HEK293 (cell line): Measurements from ENCODE around the gene PAXX.

Experiments
- CTCF ChIA-PET: fragments of 350-600 bp; formaldehyde crosslinking; extraction: SDS; loops from one replicate; lab custom pipeline; 2021; ENCODE audit warnings: antibody characterized with exemption; lab: Yijun Ruan, JAX
- POLR2A ChIA-PET: fragments of 300-600 bp; formaldehyde crosslinking; extraction: SDS; loops from one replicate; lab custom pipeline; 2020; ENCODE audit warnings: antibody characterized with exemption, inconsistent platforms; lab: Yijun Ruan, JAX
- H3K27ac ChIP-seq: fragments of 200-500 bp; sonication (Bioruptor generic); 2 replicates; pipeline ENCODE4 v1.5.1; 2014; ENCODE audit warnings: low read depth, low read length, control low read depth, inconsistent platforms; ENCODE audit errors: extremely low read depth
- H3K36me3 ChIP-seq, 2 experiments: fragments of 200-500 bp in 1 of 2; sonication (Bioruptor generic) in 1 of 2; 1 replicate in 1 of 2; 2 replicates in 1 of 2; pipeline ENCODE4 v1.5.1; 2014 to 2017; ENCODE audit warnings: inconsistent platforms in 2 of 2, low read length in 2 of 2; ENCODE audit not compliant: control insufficient read depth in 2 of 2, insufficient read depth in 1 of 2
- H3K4me1 ChIP-seq: fragments of 200-500 bp; sonication (Bioruptor generic); 2 replicates; pipeline ENCODE4 v1.5.1; 2014; ENCODE audit warnings: mild to moderate bottlenecking, low read length, inconsistent platforms; ENCODE audit not compliant: control insufficient read depth, insufficient read depth
- H3K4me3 ChIP-seq: 2 replicates; pipeline ENCODE4 v1.5.1; 2011; ENCODE audit warnings: low read depth, mild to moderate bottlenecking, control low read depth, low read length, moderate library complexity
- H3K9me3 ChIP-seq: fragments of 200-500 bp; sonication (Bioruptor generic); 2 replicates; pipeline ENCODE4 v1.5.1; 2014; ENCODE audit warnings: low read depth, low read length, inconsistent platforms; ENCODE audit not compliant: control insufficient read depth, insufficient read depth
- ZBTB17 ChIP-seq: fragments of 450-650 bp; formaldehyde crosslinking; IDR thresholded peaks from 2 replicates; pipeline ENCODE4 v1.5.1; 2016; ENCODE audit warnings: missing biosample characterization, missing genetic modification characterization
- ZFHX2 ChIP-seq: fragments of 450-650 bp; formaldehyde crosslinking; conservative IDR thresholded peaks from 2 replicates; pipeline ENCODE4 v1.5.1; 2016; ENCODE audit warnings: missing biosample characterization, missing genetic modification characterization
- ZIC2 ChIP-seq: fragments of 450-650 bp; formaldehyde crosslinking; IDR thresholded peaks from 2 replicates; pipeline ENCODE4 v1.5.1; 2016; ENCODE audit warnings: missing biosample characterization, missing genetic modification characterization
- ZNF223 ChIP-seq: fragments of 450-650 bp; formaldehyde crosslinking; IDR thresholded peaks from 2 replicates; pipeline ENCODE4 v1.5.1; 2016; ENCODE audit warnings: missing biosample characterization, missing genetic modification characterization
- ZNF239 ChIP-seq: fragments of 450-650 bp; formaldehyde crosslinking; IDR thresholded peaks from 2 replicates; pipeline ENCODE4 v1.5.1; 2016; ENCODE audit warnings: missing biosample characterization, missing genetic modification characterization
- ZNF266 ChIP-seq: fragments of 450-650 bp; formaldehyde crosslinking; IDR thresholded peaks from 2 replicates; pipeline ENCODE4 v1.5.1; 2016; ENCODE audit warnings: missing biosample characterization, missing genetic modification characterization, low read depth
- ZNF335 ChIP-seq: fragments of 450-650 bp; formaldehyde crosslinking; conservative IDR thresholded peaks from 2 replicates; pipeline ENCODE4 v1.5.1; 2016; ENCODE audit warnings: missing biosample characterization, missing genetic modification characterization
- ZNF664 ChIP-seq: fragments of 450-650 bp; formaldehyde crosslinking; IDR thresholded peaks from 2 replicates; pipeline ENCODE4 v1.5.1; 2016; ENCODE audit warnings: missing biosample characterization, missing genetic modification characterization
- ZNF677 ChIP-seq: fragments of 450-650 bp; IDR thresholded peaks from 2 replicates; pipeline ENCODE4 v1.5.0; 2018; ENCODE audit warnings: missing biosample characterization, mild to moderate bottlenecking, missing genetic modification characterization, moderate library complexity
- ZNF707 ChIP-seq: fragments of 450-650 bp; formaldehyde crosslinking; IDR thresholded peaks from 2 replicates; pipeline ENCODE4 v1.5.1; 2016; ENCODE audit warnings: missing biosample characterization, missing genetic modification characterization
- ZNF747 ChIP-seq: fragments of 450-650 bp; formaldehyde crosslinking; IDR thresholded peaks from 2 replicates; pipeline ENCODE4 v1.5.1; 2016; ENCODE audit warnings: missing biosample characterization, missing genetic modification characterization
- ZSCAN23 ChIP-seq: fragments of 450-650 bp; formaldehyde crosslinking; IDR thresholded peaks from 2 replicates; pipeline ENCODE4 v1.5.1; 2016; ENCODE audit warnings: missing biosample characterization, missing genetic modification characterization
- TF ChIP-seq, protein P1 (sequence below): fragments of 450-650 bp; formaldehyde crosslinking; conservative IDR thresholded peaks from 2 replicates; pipeline ENCODE4 v1.5.1; 2016; ENCODE audit warnings: low read depth, missing biosample characterization, missing genetic modification characterization
- TF ChIP-seq, protein P2 (sequence below): fragments of 450-650 bp; formaldehyde crosslinking; IDR thresholded peaks from 2 replicates; pipeline ENCODE4 v1.5.1; 2016; ENCODE audit warnings: missing biosample characterization, missing genetic modification characterization
- TF ChIP-seq, protein P3 (sequence below): fragments of 450-650 bp; IDR thresholded peaks from 2 replicates; pipeline ENCODE4 v1.5.1; 2018; ENCODE audit warnings: missing biosample characterization, missing genetic modification characterization

The PAXX gene

DNA sequence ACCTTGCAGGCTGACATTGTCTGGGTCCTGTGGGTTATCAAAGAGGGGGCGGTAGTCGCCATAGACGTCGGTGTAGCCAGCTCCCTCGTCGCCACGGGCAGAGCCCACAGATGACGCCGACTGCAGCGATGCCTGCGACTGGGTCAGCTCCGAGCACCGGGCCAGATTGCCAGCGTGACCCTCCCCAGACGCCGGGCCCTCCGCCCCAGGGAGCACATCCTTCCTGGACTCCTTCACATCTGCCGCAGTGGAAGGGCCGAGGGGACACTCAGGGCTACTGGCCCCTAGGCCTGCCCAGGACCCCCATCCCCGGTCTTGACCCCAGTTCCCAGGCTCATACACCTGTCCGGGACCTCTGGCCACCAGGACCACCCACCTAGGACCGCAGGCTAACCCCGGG is 21.9 kb downstream of the PAXX start:
- Histone ChIP-seq H3K36me3 (peaks cover 0 to 64% of the 10 kb centered on the region in 2 experiments; a peak in 1 of 3 replicates), H3K4me1 (no peaks in the 10 kb centered on the region), H3K4me3 (no peak overlapping the region), H3K9me3 (no peaks in the 10 kb centered on the region), H3K27ac (no peak overlapping the region)
- TF ChIP-seq ZNF747 (tag by site-specific recombination) (no peak), ZNF677 (tag by site-specific recombination) (no peak), ZNF266 (no peak), ZFHX2 (tag by site-specific recombination) (0 out of 2 replicates have a peak, but pooled peaks have one; percentile 5), ZNF239 (tag by site-specific recombination) (no peak), ZNF223 (no peak), ZNF335 (tag by site-specific recombination) (no peak)
- TF ChIP-seq, protein P1, sequence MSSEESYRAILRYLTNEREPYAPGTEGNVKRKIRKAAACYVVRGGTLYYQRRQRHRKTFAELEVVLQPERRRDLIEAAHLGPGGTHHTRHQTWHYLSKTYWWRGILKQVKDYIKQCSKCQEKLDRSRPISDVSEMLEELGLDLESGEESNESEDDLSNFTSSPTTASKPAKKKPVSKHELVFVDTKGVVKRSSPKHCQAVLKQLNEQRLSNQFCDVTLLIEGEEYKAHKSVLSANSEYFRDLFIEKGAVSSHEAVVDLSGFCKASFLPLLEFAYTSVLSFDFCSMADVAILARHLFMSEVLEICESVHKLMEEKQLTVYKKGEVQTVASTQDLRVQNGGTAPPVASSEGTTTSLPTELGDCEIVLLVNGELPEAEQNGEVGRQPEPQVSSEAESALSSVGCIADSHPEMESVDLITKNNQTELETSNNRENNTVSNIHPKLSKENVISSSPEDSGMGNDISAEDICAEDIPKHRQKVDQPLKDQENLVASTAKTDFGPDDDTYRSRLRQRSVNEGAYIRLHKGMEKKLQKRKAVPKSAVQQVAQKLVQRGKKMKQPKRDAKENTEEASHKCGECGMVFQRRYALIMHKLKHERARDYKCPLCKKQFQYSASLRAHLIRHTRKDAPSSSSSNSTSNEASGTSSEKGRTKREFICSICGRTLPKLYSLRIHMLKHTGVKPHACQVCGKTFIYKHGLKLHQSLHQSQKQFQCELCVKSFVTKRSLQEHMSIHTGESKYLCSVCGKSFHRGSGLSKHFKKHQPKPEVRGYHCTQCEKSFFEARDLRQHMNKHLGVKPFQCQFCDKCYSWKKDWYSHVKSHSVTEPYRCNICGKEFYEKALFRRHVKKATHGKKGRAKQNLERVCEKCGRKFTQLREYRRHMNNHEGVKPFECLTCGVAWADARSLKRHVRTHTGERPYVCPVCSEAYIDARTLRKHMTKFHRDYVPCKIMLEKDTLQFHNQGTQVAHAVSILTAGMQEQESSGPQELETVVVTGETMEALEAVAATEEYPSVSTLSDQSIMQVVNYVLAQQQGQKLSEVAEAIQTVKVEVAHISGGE (tag by site-specific recombination): no peak
- TF ChIP-seq, protein P2, sequence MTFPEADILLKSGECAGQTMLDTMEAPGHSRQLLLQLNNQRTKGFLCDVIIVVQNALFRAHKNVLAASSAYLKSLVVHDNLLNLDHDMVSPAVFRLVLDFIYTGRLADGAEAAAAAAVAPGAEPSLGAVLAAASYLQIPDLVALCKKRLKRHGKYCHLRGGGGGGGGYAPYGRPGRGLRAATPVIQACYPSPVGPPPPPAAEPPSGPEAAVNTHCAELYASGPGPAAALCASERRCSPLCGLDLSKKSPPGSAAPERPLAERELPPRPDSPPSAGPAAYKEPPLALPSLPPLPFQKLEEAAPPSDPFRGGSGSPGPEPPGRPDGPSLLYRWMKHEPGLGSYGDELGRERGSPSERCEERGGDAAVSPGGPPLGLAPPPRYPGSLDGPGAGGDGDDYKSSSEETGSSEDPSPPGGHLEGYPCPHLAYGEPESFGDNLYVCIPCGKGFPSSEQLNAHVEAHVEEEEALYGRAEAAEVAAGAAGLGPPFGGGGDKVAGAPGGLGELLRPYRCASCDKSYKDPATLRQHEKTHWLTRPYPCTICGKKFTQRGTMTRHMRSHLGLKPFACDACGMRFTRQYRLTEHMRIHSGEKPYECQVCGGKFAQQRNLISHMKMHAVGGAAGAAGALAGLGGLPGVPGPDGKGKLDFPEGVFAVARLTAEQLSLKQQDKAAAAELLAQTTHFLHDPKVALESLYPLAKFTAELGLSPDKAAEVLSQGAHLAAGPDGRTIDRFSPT (tag by site-specific recombination): peak; percentile 9; the same call in 1 of the 2 replicates
- TF ChIP-seq, protein P3, sequence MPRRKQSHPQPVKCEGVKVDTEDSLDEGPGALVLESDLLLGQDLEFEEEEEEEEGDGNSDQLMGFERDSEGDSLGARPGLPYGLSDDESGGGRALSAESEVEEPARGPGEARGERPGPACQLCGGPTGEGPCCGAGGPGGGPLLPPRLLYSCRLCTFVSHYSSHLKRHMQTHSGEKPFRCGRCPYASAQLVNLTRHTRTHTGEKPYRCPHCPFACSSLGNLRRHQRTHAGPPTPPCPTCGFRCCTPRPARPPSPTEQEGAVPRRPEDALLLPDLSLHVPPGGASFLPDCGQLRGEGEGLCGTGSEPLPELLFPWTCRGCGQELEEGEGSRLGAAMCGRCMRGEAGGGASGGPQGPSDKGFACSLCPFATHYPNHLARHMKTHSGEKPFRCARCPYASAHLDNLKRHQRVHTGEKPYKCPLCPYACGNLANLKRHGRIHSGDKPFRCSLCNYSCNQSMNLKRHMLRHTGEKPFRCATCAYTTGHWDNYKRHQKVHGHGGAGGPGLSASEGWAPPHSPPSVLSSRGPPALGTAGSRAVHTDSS (tag by site-specific recombination): no peak
- CTCF ChIA-PET: no interaction called here
- POLR2A ChIA-PET: no interaction called here

DNA sequence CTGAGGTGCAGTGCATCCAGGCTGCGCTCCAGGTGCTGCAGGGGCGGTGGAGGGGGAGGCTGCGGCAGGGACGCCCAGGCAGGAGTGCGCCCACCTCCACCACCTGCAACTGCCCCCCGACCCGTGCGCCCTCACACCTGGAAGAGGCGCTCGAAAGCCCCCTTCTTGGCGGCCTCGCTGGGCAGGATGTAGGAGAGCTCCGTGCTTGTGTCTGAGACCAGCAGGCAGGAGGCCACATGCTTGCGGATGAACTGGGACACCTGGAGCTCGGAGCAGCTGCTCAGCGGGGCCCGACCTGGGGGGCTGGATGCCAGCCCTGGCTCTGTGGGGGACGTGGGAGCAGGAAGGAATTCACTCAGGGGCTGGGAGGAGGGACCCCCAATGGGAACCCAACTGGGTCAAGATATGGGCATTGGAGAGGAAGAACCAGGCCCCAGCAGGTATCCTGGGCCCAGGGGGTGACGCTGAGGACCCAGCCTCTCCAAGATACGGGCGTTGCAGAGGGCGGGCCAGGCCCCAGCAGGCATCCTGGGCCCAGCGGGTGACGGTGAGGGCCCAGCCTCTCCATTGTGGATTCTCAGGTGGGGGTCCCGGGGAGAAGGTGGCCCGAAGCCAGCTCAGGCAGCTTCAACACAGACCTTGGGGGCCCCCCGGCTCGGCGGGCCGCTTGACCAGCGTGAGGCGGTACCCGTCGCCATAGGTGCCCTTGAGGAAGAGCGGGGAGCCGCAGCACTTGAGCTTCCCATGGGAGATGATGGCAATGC is 22.7 kb downstream of the PAXX start:
- no peaks in the 10 kb centered on the region for H3K4me1 ChIP-seq
- CTCF ChIA-PET: interaction anchor here (0.7 to 1.8 kb wide), 4 partner anchors 12 to 120 kb away, joined by 3 to 6 read pairs (median 4); no protein-coding TSS in a partner anchor
- H3K9me3 ChIP-seq: no peaks in the 10 kb centered on the region
- no peak for TF ChIP-seq ZSCAN23
- peak; percentile 83 for TF ChIP-seq ZIC2 (tag by site-specific recombination)
- no peak for TF ChIP-seq ZBTB17 (tag by site-specific recombination)
- TF ChIP-seq, all 188 proteins: peak for 1
- Histone ChIP-seq H3K4me3 (no peak overlapping the region), H3K27ac (no peak overlapping the region), H3K36me3 (peaks cover 0 to 59% of the 10 kb centered on the region in 2 experiments; a peak in 1 of 3 replicates)
- POLR2A ChIA-PET: interaction anchor here (1.0 kb wide), 1 partner anchor 19 kb away, joined by 4 read pairs; the partner anchor contains the start of gene CLIC3

DNA sequence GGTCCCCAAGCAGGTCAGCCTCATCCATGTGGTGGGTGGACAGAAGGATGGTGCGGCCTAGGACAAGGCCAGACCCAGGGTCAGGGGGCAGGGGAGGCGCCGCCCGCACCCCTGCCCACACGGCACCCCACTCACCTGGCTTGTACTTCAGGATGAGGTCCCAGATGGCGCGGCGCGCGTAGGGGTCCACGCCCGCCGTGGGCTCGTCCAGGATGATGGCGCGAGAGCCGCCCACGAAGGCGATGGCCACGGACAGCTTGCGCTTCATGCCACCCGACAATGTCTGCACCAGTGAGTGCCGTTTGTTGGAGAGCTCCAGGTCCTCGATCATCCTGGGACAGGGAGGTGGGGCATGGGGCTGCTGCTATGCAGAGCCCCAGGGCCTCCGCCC is 23.3 kb downstream of the PAXX start:
- ChIA-PET POLR2A (interaction anchor here (1.0 kb wide), 1 partner anchor 19 kb away, joined by 4 read pairs; the partner anchor contains the start of gene CLIC3), CTCF (interaction anchor here (0.6 to 1.8 kb wide), 4 partner anchors 11 to 105 kb away, joined by 3 to 6 read pairs (median 4); no protein-coding TSS in a partner anchor)
- H3K36me3 ChIP-seq: peaks cover 0 to 58% of the 10 kb centered on the region in 2 experiments; a peak in 1 of 3 replicates
- no peak for TF ChIP-seq ZNF664 (tag by site-specific recombination)
- peak; percentile 49 for TF ChIP-seq ZFHX2 (tag by site-specific recombination)
- TF ChIP-seq ZNF707 (tag by site-specific recombination): no peak
- H3K4me3 ChIP-seq: no peak overlapping the region
- H3K4me1 ChIP-seq: no peaks in the 10 kb centered on the region
- no peaks in the 10 kb centered on the region for H3K9me3 ChIP-seq
- no peak overlapping the region for H3K27ac ChIP-seq
